Neutrophil (primary cell): Measurements from ENCODE around the gene CDX2.

Source experiments
- H3K27ac ChIP-seq: fragments of 200-600 bp; sonication (generic); 2 replicates; pipeline ENCODE4 v1.5.1; 2016; ENCODE audit warnings: mild to moderate bottlenecking, moderate library complexity
- H3K27me3 ChIP-seq: fragments of 200-600 bp; sonication (generic); 2 replicates; pipeline ENCODE4 v1.6.0; 2016; ENCODE audit warnings: mild to moderate bottlenecking
- H3K36me3 ChIP-seq: fragments of 200-600 bp; sonication (generic); 2 replicates; pipeline ENCODE4 v1.5.1; 2017
- H3K4me1 ChIP-seq, 2 experiments: fragments of 200-600 bp in 1 of 2; sonication (generic) in 1 of 2; 1 replicate in 1 of 2; 2 replicates in 1 of 2; pipeline versions ENCODE4 v1.5.1 to v1.6.1; 2013 to 2016; ENCODE audit warnings: low read depth in 1 of 2, low read length in 1 of 2, mild to moderate bottlenecking in 1 of 2, moderate library complexity in 1 of 2; ENCODE audit not compliant: control insufficient read depth in 1 of 2, insufficient read depth in 1 of 2
- H3K4me3 ChIP-seq, 2 experiments: fragments of 200-600 bp in 1 of 2; sonication (generic) in 1 of 2; 1 replicate in 1 of 2; 2 replicates in 1 of 2; pipeline ENCODE4 v1.5.1; 2013 to 2016; ENCODE audit warnings: low read depth in 1 of 2, low read length in 1 of 2, mild to moderate bottlenecking in 1 of 2, moderate library complexity in 1 of 2
- H3K9me3 ChIP-seq: fragments of 200-600 bp; sonication (generic); 2 replicates; pipeline ENCODE4 v1.5.1; 2016
- CTCF ChIP-seq: fragments of 200-600 bp; sonication (generic); IDR thresholded peaks from 2 replicates; pipeline ENCODE4 v1.5.1; 2016; ENCODE audit warnings: antibody characterized with exemption

Gene CDX2

GRCh38 chr13:27933118-27933517 lies 36.0 kb downstream of the CDX2 start:
- TF ChIP-seq CTCF = no peak
- no peak overlapping the region for H3K27ac ChIP-seq
- H3K27me3 ChIP-seq = peaks cover 78% of the 10 kb centered on the region

GRCh38 chr13:27929868-27930267 lies 39.2 kb downstream of the CDX2 start:
- TF ChIP-seq CTCF = no peak
- peaks cover 92% of the 10 kb centered on the region for H3K27me3 ChIP-seq
- H3K4me3 ChIP-seq = no peak overlapping the region
- no peak overlapping the region for H3K27ac ChIP-seq
- H3K36me3 ChIP-seq = no peaks in the 10 kb centered on the region
- H3K9me3 ChIP-seq = no peaks in the 10 kb centered on the region
- no peaks in the 10 kb centered on the region for H3K4me1 ChIP-seq

More at GRCh38 chr13:27933118-27933517, 36.0 kb downstream of the CDX2 start:
- no peaks in the 10 kb centered on the region for H3K4me1 ChIP-seq
- no peaks in the 10 kb centered on the region for H3K36me3 ChIP-seq
- no peaks in the 10 kb centered on the region for H3K9me3 ChIP-seq
- no peak overlapping the region for H3K4me3 ChIP-seq

DNA sequence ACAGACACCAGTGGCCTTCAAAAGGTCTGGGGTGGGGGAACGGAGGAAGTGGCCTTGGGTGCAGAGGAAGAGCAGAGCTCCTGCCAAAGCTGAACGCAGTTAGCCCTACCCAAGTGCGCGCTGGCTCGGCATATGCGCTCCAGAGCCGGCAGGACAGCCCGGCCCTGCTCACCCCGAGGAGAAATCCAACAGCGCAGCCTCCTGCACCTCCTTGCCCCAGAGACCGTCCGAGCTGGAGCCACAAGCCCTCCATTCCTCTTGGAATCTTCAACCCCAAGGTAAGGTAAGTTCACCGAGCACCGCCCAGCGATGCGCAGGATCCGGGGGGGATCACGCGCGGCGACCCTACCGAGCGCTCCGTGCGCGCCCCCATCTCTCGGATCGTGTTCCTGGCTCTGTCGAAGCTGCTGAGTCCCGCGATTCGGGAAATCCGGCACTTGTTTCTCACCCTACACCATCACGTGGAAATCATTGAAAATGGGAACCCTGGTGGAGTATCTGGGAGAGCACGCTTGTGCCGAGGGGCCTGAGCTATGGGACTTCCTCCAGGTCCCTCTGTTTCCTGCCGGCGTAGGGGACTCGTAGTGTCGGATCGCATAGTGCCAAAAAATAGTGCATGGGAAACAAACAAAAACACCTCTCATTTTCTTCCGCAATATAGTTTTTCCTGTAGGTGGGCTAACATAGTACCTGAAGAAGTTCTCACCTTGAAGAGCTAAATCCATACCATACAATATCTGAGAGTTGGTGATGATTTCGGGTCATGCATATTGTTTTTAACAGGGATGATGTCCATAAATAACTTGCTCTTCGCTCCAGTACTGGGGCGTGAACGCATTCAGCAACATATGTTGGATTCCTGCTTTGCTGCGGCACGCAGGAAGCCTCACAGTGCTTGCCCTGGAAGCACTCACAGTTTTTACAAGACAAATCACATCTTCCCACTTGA lies 40.0 kb downstream of the CDX2 start:
- H3K27ac ChIP-seq = no peak overlapping the region
- H3K4me3 ChIP-seq = no peak overlapping the region
- no peak for TF ChIP-seq CTCF
- no peaks in the 10 kb centered on the region for H3K36me3 ChIP-seq
- H3K4me1 ChIP-seq = no peaks in the 10 kb centered on the region
- H3K9me3 ChIP-seq = no peaks in the 10 kb centered on the region
- peaks cover 100% of the 10 kb centered on the region for H3K27me3 ChIP-seq

DNA sequence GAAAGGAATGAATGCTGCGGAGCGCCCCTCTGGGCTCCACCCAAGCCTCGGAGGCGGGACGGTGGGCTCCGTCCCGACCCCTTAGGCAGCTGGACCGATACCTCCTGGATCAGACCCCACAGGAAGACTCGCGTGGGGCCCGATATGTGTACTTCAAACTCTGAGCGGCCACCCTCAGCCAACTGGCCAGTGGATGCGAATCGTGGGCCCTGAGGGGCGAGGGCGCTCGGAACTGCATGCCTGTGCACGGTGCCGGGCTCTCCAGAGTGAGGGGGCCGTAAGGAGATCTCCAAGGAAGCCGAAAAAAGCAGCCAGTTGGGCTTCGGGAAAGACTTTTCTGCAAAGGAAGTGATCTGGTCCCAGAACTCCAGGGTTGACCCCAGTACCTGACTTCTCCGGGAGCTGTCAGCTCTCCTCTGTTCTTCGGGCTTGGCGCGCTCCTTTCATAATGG lies 40.7 kb downstream of the CDX2 start:
- Histone ChIP-seq H3K9me3 (no peaks in the 10 kb centered on the region), H3K4me1 (no peaks in the 10 kb centered on the region)

More for the DNA sequence above, 40.7 kb downstream of the CDX2 start:
- Histone ChIP-seq H3K36me3 (no peaks in the 10 kb centered on the region), H3K4me3 (no peak overlapping the region), H3K27ac (no peak overlapping the region), H3K27me3 (peaks cover 100% of the 10 kb centered on the region)
- no peak for TF ChIP-seq CTCF
